Panc1 (cell line): ENCODE data around the gene TMEM61. TPM values are rescaled to one million over a fixed set of nuclear protein-coding genes. Genes with fewer than 3 reads are reported as not detected.

Source experiments
- ATAC-seq: fragments of 200-7000 bp; cut with Tn5 transposase; 2 replicates; pipeline ENCODE4 v1.9.1; 2020; ENCODE audit warnings: mild to moderate bottlenecking, moderate library complexity
- Bru-seq: library from RNA; stranded (reverse); fragments of 400-500 nt; gene quantifications from one replicate; lab custom pipeline; 2021; lab: Mats Ljungman, UMichigan
- BruChase-seq, 2 experiments: library from RNA; stranded (reverse); fragments of 400-500 nt; gene quantifications; one replicate each; lab custom pipeline; 2021; lab: Mats Ljungman, UMichigan
- BruUV-seq: library from RNA; stranded (reverse); fragments of 400-500 nt; replicated peaks from 2 replicates; lab custom pipeline; 2021; lab: Mats Ljungman, UMichigan
- CTCF ChIA-PET: fragments of 300-600 bp; sonication (Branson Sonifier 250); formaldehyde crosslinking; loops from one replicate; lab custom pipeline; 2022; ENCODE audit warnings: antibody characterized with exemption; lab: Charles Lee
- POLR2A ChIA-PET: fragments of 300-600 bp; sonication (Branson Sonifier 250); formaldehyde crosslinking; loops from one replicate; lab custom pipeline; 2022; ENCODE audit warnings: antibody characterized with exemption; lab: Charles Lee
- DNase-seq: peaks from one replicate; pipeline ENCODE4 v3.0.0-alpha.2; 2010; ENCODE audit warnings: low read depth, low spot score
- H3K27ac ChIP-seq: 2 replicates; pipeline ENCODE4 v1.5.1; 2011; ENCODE audit warnings: mild to moderate bottlenecking, low read length, inconsistent platforms
- H3K27me3 ChIP-seq: fragments of 200-500 bp; sonication (Bioruptor generic); 2 replicates; pipeline ENCODE4 v1.6.0; 2014; ENCODE audit warnings: low read length, inconsistent platforms; ENCODE audit not compliant: control insufficient read depth, insufficient read depth
- H3K36me3 ChIP-seq: fragments of 200-500 bp; sonication (Bioruptor generic); 2 replicates; pipeline ENCODE4 v1.5.1; 2014; ENCODE audit warnings: inconsistent platforms, mild to moderate bottlenecking, low read length, moderate library complexity; ENCODE audit not compliant: control insufficient read depth, insufficient read depth
- H3K4me1 ChIP-seq: 2 replicates; pipeline ENCODE4 v1.5.1; 2011; ENCODE audit warnings: inconsistent platforms, mild to moderate bottlenecking, low read length, moderate library complexity; ENCODE audit not compliant: control insufficient read depth, insufficient read depth
- H3K4me3 ChIP-seq, 2 experiments: 2 replicates each; pipeline ENCODE4 v1.5.1; 2011 to 2012; ENCODE audit warnings: low read depth in 2 of 2, low read length in 2 of 2, mild to moderate bottlenecking in 2 of 2, inconsistent platforms in 1 of 2, moderate library complexity in 1 of 2
- H3K9me3 ChIP-seq: fragments of 200-500 bp; sonication (Bioruptor generic); 2 replicates; pipeline ENCODE4 v1.5.1; 2014; ENCODE audit warnings: low read depth, mild to moderate bottlenecking, inconsistent platforms, low read length, moderate library complexity; ENCODE audit not compliant: control insufficient read depth, insufficient read depth
- POLR2AphosphoS5 ChIP-seq: IDR thresholded peaks from 2 replicates; pipeline ENCODE4 v1.6.1; 2012; ENCODE audit warnings: mild to moderate bottlenecking, low read depth, low read length, moderate library complexity
- SIN3A ChIP-seq: IDR thresholded peaks from 2 replicates; pipeline ENCODE4 v1.6.1; 2012; ENCODE audit warnings: low read depth, mild to moderate bottlenecking, low read length, moderate library complexity, borderline replicate concordance; ENCODE audit not compliant: insufficient read depth
- TCF7L2 ChIP-seq: IDR thresholded peaks from 2 replicates; pipeline ENCODE4 v1.6.1; 2011; ENCODE audit warnings: mild to moderate bottlenecking, low read depth, low read length, inconsistent platforms
- in situ Hi-C: cut with HindIII; loops from 2 replicates; pipeline ENCODE4 v1.10.0; 2016; ENCODE audit warnings: low sequenced_read_pairs, low pct_unique_long_range_greater_than_20kb
- intact Hi-C: fragments of 100-400 bp; cut with micrococcal nuclease; formaldehyde crosslinking; loops from one replicate; pipeline ENCODE4 v1.10.0; 2022; ENCODE audit not compliant: unreplicated experiment
- long read RNA-seq: library from polyadenylated mRNA; unstranded; transcript quantifications from one replicate; pipeline ENCODE4 v2.0.0, GENCODE V29; 2021; ENCODE audit not compliant: unreplicated experiment
- polyA plus RNA-seq: library from polyadenylated mRNA; unstranded; fragments of >200 nt; gene quantifications from one replicate; pipeline ENCODE4 v1.2.1, GENCODE V29; 2012; ENCODE audit warnings: missing spikeins; ENCODE audit not compliant: insufficient read length
- total RNA-seq: library from RNA; stranded (reverse); gene quantifications from one replicate; pipeline ENCODE4 v1.2.1, GENCODE V29; 2021; ENCODE audit not compliant: unreplicated experiment
- TF ChIP-seq, protein P1 (sequence below), 2 experiments: IDR thresholded peaks; 2 replicates each; pipeline ENCODE4 v1.6.1; 2011 to 2012; ENCODE audit warnings: low read depth in 2 of 2, control low read depth in 1 of 2, low read length in 1 of 2, mild to moderate bottlenecking in 1 of 2, moderate library complexity in 1 of 2; ENCODE audit not compliant: insufficient read depth in 1 of 2
- TF ChIP-seq, protein P2 (sequence below): fragments of 450-650 bp; IDR thresholded peaks from 2 replicates; pipeline ENCODE4 v1.5.1; 2017; ENCODE audit warnings: mild to moderate bottlenecking

TMEM61 gene
- total RNA-seq: not detected
- polyA plus RNA-seq: 0.21 TPM
- Bru-seq, nascent RNA: percentile 11 among the genes with signal in this experiment
- BruChase-seq, experiment 1, labeled RNA remaining after a 2-hour chase: percentile 7 among the genes with signal in this experiment
- BruChase-seq, experiment 2, labeled RNA remaining after a 6-hour chase: percentile 14 among the genes with signal in this experiment
- long read RNA-seq: 0 reads

DNA sequence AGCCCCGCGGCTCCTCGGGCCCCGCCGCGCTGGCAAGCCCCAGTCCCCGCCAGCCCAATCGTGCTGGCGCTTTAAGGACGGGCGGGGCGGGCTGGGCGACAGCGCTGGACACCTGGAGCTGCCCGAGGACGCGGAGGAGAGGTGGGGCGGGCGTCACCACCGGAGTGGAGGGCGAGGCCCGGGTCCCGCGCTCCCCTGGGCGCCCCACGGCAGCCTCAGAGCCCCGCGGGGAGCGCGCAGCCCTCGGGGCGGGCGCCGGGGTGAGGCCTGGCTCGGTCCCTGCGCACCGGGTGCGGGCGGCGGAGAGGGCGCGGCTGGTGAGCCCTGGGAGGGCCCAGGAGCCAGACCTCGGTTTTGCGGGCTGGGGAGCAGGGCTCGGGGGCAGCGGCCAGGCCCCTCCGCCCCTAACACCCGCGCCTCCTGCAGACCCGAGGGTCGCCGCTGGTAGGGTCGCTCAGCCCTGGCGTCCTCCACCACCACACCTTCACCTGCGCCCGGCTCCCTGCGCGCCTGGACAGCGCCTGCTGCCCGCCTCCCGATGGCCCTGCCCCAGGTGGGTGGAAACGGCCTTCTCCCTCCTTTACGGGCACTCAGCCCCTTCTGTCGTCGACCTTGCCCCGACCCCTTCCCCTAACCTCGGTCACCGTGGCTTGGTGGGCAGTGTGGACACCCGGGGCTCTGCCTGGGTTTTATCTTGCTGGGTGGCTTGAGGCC lies at the start of gene TMEM61:
Gene TMEM61, plus strand, starts transcription at position 101 of the 714 bp plus-strand sequence. Its CDS starts 438 bp downstream, at position 539.
- no peaks in the 10 kb centered on the region for H3K36me3 ChIP-seq
- TF ChIP-seq, protein P1, sequence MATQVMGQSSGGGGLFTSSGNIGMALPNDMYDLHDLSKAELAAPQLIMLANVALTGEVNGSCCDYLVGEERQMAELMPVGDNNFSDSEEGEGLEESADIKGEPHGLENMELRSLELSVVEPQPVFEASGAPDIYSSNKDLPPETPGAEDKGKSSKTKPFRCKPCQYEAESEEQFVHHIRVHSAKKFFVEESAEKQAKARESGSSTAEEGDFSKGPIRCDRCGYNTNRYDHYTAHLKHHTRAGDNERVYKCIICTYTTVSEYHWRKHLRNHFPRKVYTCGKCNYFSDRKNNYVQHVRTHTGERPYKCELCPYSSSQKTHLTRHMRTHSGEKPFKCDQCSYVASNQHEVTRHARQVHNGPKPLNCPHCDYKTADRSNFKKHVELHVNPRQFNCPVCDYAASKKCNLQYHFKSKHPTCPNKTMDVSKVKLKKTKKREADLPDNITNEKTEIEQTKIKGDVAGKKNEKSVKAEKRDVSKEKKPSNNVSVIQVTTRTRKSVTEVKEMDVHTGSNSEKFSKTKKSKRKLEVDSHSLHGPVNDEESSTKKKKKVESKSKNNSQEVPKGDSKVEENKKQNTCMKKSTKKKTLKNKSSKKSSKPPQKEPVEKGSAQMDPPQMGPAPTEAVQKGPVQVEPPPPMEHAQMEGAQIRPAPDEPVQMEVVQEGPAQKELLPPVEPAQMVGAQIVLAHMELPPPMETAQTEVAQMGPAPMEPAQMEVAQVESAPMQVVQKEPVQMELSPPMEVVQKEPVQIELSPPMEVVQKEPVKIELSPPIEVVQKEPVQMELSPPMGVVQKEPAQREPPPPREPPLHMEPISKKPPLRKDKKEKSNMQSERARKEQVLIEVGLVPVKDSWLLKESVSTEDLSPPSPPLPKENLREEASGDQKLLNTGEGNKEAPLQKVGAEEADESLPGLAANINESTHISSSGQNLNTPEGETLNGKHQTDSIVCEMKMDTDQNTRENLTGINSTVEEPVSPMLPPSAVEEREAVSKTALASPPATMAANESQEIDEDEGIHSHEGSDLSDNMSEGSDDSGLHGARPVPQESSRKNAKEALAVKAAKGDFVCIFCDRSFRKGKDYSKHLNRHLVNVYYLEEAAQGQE (IDR thresholded peaks at IDR 0.05; ENCODE audit: insufficient read depth in 1 of 2, low read depth in 2 of 2, low read length in 1 of 2): no peak
- TF ChIP-seq TCF7L2 (no peak), POLR2AphosphoS5 (no peak), SIN3A (no peak)
- TF ChIP-seq, protein P2, sequence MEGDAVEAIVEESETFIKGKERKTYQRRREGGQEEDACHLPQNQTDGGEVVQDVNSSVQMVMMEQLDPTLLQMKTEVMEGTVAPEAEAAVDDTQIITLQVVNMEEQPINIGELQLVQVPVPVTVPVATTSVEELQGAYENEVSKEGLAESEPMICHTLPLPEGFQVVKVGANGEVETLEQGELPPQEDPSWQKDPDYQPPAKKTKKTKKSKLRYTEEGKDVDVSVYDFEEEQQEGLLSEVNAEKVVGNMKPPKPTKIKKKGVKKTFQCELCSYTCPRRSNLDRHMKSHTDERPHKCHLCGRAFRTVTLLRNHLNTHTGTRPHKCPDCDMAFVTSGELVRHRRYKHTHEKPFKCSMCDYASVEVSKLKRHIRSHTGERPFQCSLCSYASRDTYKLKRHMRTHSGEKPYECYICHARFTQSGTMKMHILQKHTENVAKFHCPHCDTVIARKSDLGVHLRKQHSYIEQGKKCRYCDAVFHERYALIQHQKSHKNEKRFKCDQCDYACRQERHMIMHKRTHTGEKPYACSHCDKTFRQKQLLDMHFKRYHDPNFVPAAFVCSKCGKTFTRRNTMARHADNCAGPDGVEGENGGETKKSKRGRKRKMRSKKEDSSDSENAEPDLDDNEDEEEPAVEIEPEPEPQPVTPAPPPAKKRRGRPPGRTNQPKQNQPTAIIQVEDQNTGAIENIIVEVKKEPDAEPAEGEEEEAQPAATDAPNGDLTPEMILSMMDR: no peak
- intact Hi-C loops: no loop called here
- ATAC-seq (peak; percentile 68), DNase-seq (no peak)
- no peaks in the 10 kb centered on the region for H3K9me3 ChIP-seq
- peak within 1 kb of the TSS; percentile 33 for H3K4me3 ChIP-seq
- no peaks in the 10 kb centered on the region; the same call in 1 of the 2 replicates for H3K4me1 ChIP-seq
- H3K27me3 ChIP-seq: peaks cover 5% of the 10 kb centered on the region; the same call in 1 of the 2 replicates
- CTCF ChIA-PET: no interaction called here
- in situ Hi-C loops: no loop called here
- POLR2A ChIA-PET: no interaction called here
- BruUV-seq: no TSS peak
- H3K27ac ChIP-seq: no peak within 1 kb of the TSS

DNA sequence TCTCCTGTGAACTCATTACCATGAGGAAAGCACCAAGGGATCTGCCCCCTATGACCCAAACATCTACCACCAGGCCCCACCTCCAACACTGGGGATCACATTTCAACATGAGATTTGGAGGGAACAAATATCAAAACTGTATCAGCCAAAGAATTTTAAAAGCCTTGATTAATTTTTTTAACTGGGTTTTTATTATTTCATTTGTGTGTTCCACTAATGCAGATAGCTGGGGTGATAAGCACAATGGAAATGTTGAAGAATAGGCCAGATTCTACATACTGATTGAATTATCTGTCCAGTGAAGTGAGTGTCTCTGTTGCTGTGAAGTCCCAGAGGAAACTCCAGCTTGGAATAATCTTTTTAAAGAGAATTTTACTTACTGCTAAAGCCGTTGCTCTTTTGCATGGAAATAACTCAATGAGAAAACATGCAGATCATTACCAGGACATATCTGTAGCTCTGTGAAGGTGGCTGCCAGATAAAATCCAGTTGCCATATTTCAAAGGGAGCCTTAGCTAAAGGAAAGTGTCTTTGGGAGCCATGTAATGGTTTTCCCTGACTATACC lies 49.1 kb upstream of the TMEM61 start:
- CTCF ChIA-PET: no interaction called here

More for the DNA sequence above, 49.1 kb upstream of the TMEM61 start:
- POLR2A ChIA-PET: interaction anchor here (0.6 kb wide), 1 partner anchor 28 kb away, joined by 3 read pairs; no protein-coding TSS in a partner anchor
- TF ChIP-seq, protein P1 (IDR thresholded peaks at IDR 0.05; ENCODE audit: insufficient read depth in 1 of 2, low read depth in 2 of 2, low read length in 1 of 2): no peak
- no peak for TF ChIP-seq SIN3A
- no peak for TF ChIP-seq POLR2AphosphoS5
- TF ChIP-seq, protein P2: no peak
- TF ChIP-seq TCF7L2: no peak
- H3K27ac ChIP-seq: no peak overlapping the region
- in situ Hi-C loops: no loop called here
- H3K27me3 ChIP-seq: no peaks in the 10 kb centered on the region; the same call in 1 of the 2 replicates
- BruUV-seq: no TSS peak
- H3K36me3 ChIP-seq: no peaks in the 10 kb centered on the region
- intact Hi-C loops: no loop called here
- no peaks in the 10 kb centered on the region for H3K4me1 ChIP-seq
- H3K9me3 ChIP-seq: no peaks in the 10 kb centered on the region
- no peak for ATAC-seq
- no peak for DNase-seq
- no peak overlapping the region for H3K4me3 ChIP-seq
